ENCODE results near the gene GPR42. TPM values are rescaled to one million over a fixed set of nuclear protein-coding genes. Genes with fewer than 3 reads are reported as not detected.

Gene GPR42
- total RNA-seq, 2 donors from 2014 or later, result not detected

- no peaks in the 10 kb centered on the region for H3K36me3 ChIP-seq
- no peak for DNase-seq (ENCODE audit: low spot score)
- H3K4me3 ChIP-seq, result no peak overlapping the region
- no peak overlapping the region for H3K27ac ChIP-seq
- H3K9me3 ChIP-seq, result no peaks in the 10 kb centered on the region
- TF ChIP-seq CTCF (IDR thresholded peaks at IDR 0.05), result no peak
- H3K27me3 ChIP-seq, result no peaks in the 10 kb centered on the region
- H3K4me1 ChIP-seq, result no peaks in the 10 kb centered on the region
Observed at GRCh38 chr19:35341565-35342225, 29.2 kb upstream of the GPR42 start.

GRCh38 chr19:35342430-35342829 is 28.4 kb upstream of the GPR42 start:
- no peaks in the 10 kb centered on the region for H3K9me3 ChIP-seq
- no peak for DNase-seq (ENCODE audit: low spot score)
- no peak overlapping the region for H3K27ac ChIP-seq
- no peak for TF ChIP-seq CTCF (IDR thresholded peaks at IDR 0.05)
- H3K4me3 ChIP-seq, result no peak overlapping the region
- H3K27me3 ChIP-seq, result no peaks in the 10 kb centered on the region
- no peaks in the 10 kb centered on the region for H3K36me3 ChIP-seq
- no peaks in the 10 kb centered on the region for H3K4me1 ChIP-seq

GRCh38 chr19:35344511-35345031 is 26.3 kb upstream of the GPR42 start:
- no peak for DNase-seq (ENCODE audit: low spot score)
- H3K4me3 ChIP-seq, result no peak overlapping the region
- H3K9me3 ChIP-seq, result no peaks in the 10 kb centered on the region
- H3K27me3 ChIP-seq, result no peaks in the 10 kb centered on the region
- H3K4me1 ChIP-seq, result no peaks in the 10 kb centered on the region
- H3K36me3 ChIP-seq, result no peaks in the 10 kb centered on the region
- no peak overlapping the region for H3K27ac ChIP-seq
- TF ChIP-seq CTCF (IDR thresholded peaks at IDR 0.05), result no peak

GRCh38 chr19:35345671-35346111 is 25.2 kb upstream of the GPR42 start:
- no peaks in the 10 kb centered on the region for H3K27me3 ChIP-seq
- no peak overlapping the region for H3K27ac ChIP-seq
- no peak for DNase-seq (ENCODE audit: low spot score)
- TF ChIP-seq CTCF (IDR thresholded peaks at IDR 0.05), result no peak
- H3K36me3 ChIP-seq, result no peaks in the 10 kb centered on the region
- H3K4me1 ChIP-seq, result no peaks in the 10 kb centered on the region
- no peaks in the 10 kb centered on the region for H3K9me3 ChIP-seq
- H3K4me3 ChIP-seq, result no peak overlapping the region

- no peaks in the 10 kb centered on the region for H3K36me3 ChIP-seq
- no peak for DNase-seq (ENCODE audit: low spot score)
- no peaks in the 10 kb centered on the region for H3K9me3 ChIP-seq
- no peaks in the 10 kb centered on the region for H3K4me1 ChIP-seq
- no peak overlapping the region for H3K4me3 ChIP-seq
- no peak overlapping the region for H3K27ac ChIP-seq
- no peak for TF ChIP-seq CTCF (IDR thresholded peaks at IDR 0.05)
- H3K27me3 ChIP-seq, result no peaks in the 10 kb centered on the region
Observed at GRCh38 chr19:35346193-35347052, 24.4 kb upstream of the GPR42 start.

Data from right atrium auricular region (tissue), 2 donors.